Measurements from ENCODE around the gene TKT. TPM values are rescaled to one million over a fixed set of nuclear protein-coding genes. Genes with fewer than 3 reads are reported as not detected.

The TKT gene
- total RNA-seq, 1 experiment from 2014 or later = 339 TPM

- peaks cover 2% of the 10 kb centered on the region for H3K36me3 ChIP-seq (ENCODE audit: control insufficient read depth, insufficient read depth, low read length)
- Mint-ChIP-seq H3K4me1 (ENCODE audit: low read depth, unreplicated experiment) (no peaks in the 10 kb centered on the region), H3K36me3 (ENCODE audit: insufficient read depth, unreplicated experiment) (peaks cover 21% of the 10 kb centered on the region), H3K9me3 (ENCODE audit: unreplicated experiment) (no peaks in the 10 kb centered on the region), H3K27ac (ENCODE audit: unreplicated experiment) (no peak overlapping the region), H3K4me3 (ENCODE audit: unreplicated experiment) (no peak overlapping the region), H3K27me3 (ENCODE audit: insufficient read depth, unreplicated experiment) (no peaks in the 10 kb centered on the region)
- no peak overlapping the region for H3K4me3 ChIP-seq (ENCODE audit: low read depth, low read length)
- no peaks in the 10 kb centered on the region for H3K9me3 ChIP-seq
- TF ChIP-seq CTCF (IDR thresholded peaks at IDR 0.05; ENCODE audit: insufficient read depth in 1 of 2, low read depth in 1 of 2, low read length in 1 of 2, severe bottlenecking in 1 of 2, unreplicated experiment in 1 of 2) = no peak
- H3K4me1 ChIP-seq = no peaks in the 10 kb centered on the region
- no peaks in the 10 kb centered on the region for H3K27me3 ChIP-seq (replicated peaks; ENCODE audit: control insufficient read depth, insufficient read depth, low read length)
- ChIA-PET CTCF (no interaction called here), POLR2A (no interaction called here)
- intact Hi-C loops (cut with micrococcal nuclease; ENCODE audit: unreplicated experiment) = no loop called here
- DNase-seq = no peak
- BruUV-seq (replicated peaks) = no TSS peak
Measured at GRCh38 chr3:53186726-53187125, 69.1 kb downstream of the TKT start.

- peaks cover 2% of the 10 kb centered on the region for H3K36me3 ChIP-seq (ENCODE audit: control insufficient read depth, insufficient read depth, low read length)
- no peak overlapping the region for H3K4me3 ChIP-seq (ENCODE audit: low read depth, low read length)
- H3K27ac Mint-ChIP-seq (ENCODE audit: unreplicated experiment) = no peak overlapping the region
- no peak for TF ChIP-seq CTCF (IDR thresholded peaks at IDR 0.05; ENCODE audit: insufficient read depth in 1 of 2, low read depth in 1 of 2, low read length in 1 of 2, severe bottlenecking in 1 of 2, unreplicated experiment in 1 of 2)
- no peaks in the 10 kb centered on the region for H3K4me1 Mint-ChIP-seq (ENCODE audit: low read depth, unreplicated experiment)
- no peaks in the 10 kb centered on the region for H3K4me1 ChIP-seq
- DNase-seq = no peak
- H3K27me3 ChIP-seq (replicated peaks; ENCODE audit: control insufficient read depth, insufficient read depth, low read length) = no peaks in the 10 kb centered on the region
- no TSS peak for BruUV-seq (replicated peaks)
- intact Hi-C loops (cut with micrococcal nuclease; ENCODE audit: unreplicated experiment) = no loop called here
- CTCF ChIA-PET = no interaction called here
- peaks cover 21% of the 10 kb centered on the region for H3K36me3 Mint-ChIP-seq (ENCODE audit: insufficient read depth, unreplicated experiment)
- no peak overlapping the region for H3K4me3 Mint-ChIP-seq (ENCODE audit: unreplicated experiment)
- H3K9me3 Mint-ChIP-seq (ENCODE audit: unreplicated experiment) = no peaks in the 10 kb centered on the region
- H3K27me3 Mint-ChIP-seq (ENCODE audit: insufficient read depth, unreplicated experiment) = no peaks in the 10 kb centered on the region
- POLR2A ChIA-PET = no interaction called here
- H3K9me3 ChIP-seq = no peaks in the 10 kb centered on the region
Measured at GRCh38 chr3:53185761-53186465, 69.9 kb downstream of the TKT start.

- Histone ChIP-seq H3K4me3 (ENCODE audit: low read depth, low read length) (no peak overlapping the region), H3K27me3 (replicated peaks; ENCODE audit: control insufficient read depth, insufficient read depth, low read length) (no peaks in the 10 kb centered on the region), H3K9me3 (no peaks in the 10 kb centered on the region), H3K4me1 (no peaks in the 10 kb centered on the region), H3K36me3 (ENCODE audit: control insufficient read depth, insufficient read depth, low read length) (peaks cover 2% of the 10 kb centered on the region; the same call in 1 of the 2 replicates)
- ChIA-PET CTCF (no interaction called here), POLR2A (no interaction called here)
- Mint-ChIP-seq H3K36me3 (ENCODE audit: insufficient read depth, unreplicated experiment) (peaks cover 21% of the 10 kb centered on the region), H3K4me1 (ENCODE audit: low read depth, unreplicated experiment) (no peaks in the 10 kb centered on the region), H3K27ac (ENCODE audit: unreplicated experiment) (no peak overlapping the region), H3K4me3 (ENCODE audit: unreplicated experiment) (no peak overlapping the region), H3K27me3 (ENCODE audit: insufficient read depth, unreplicated experiment) (no peaks in the 10 kb centered on the region), H3K9me3 (ENCODE audit: unreplicated experiment) (no peaks in the 10 kb centered on the region)
- no peak for TF ChIP-seq CTCF (IDR thresholded peaks at IDR 0.05; ENCODE audit: insufficient read depth in 1 of 2, low read depth in 1 of 2, low read length in 1 of 2, severe bottlenecking in 1 of 2, unreplicated experiment in 1 of 2)
- intact Hi-C loops (cut with micrococcal nuclease; ENCODE audit: unreplicated experiment) = no loop called here
- DNase-seq = no peak
- BruUV-seq (replicated peaks) = no TSS peak
Measured at GRCh38 chr3:53184701-53185100, 71.1 kb downstream of the TKT start.

Data from Caco-2 (cell line).